Gastrocnemius medialis (tissue), 4 donors: ENCODE data around the gene CALHM2. TPM values are rescaled to one million over a fixed set of nuclear protein-coding genes. Genes with fewer than 3 reads are reported as not detected.

ENCODE experiments used
- ATAC-seq, 2 donors: fragments of 150-250 bp; one replicate each; pipeline ENCODE4 v1.9.1; 2016
- DNase-seq, 2 donors: peaks; one replicate each; pipeline ENCODE4 v3.0.0-alpha.2; 2019
- H3K27ac ChIP-seq, 4 donors: fragments of 200-600 bp; sonication (generic); 1 replicate in 1 of 4; 2 replicates in 3 of 4; pipeline ENCODE4 v1.5.1; 2016 to 2018; ENCODE audit warnings: mild to moderate bottlenecking in 2 of 4, moderate library complexity in 1 of 4
- H3K27me3 ChIP-seq, 3 donors: fragments of 200-600 bp; sonication (generic) in 2 of 3; 1 replicate in 1 of 3; 2 replicates in 2 of 3; pipeline versions ENCODE4 v1.5.1 to v1.6.0; 2016 to 2019; ENCODE audit warnings: mild to moderate bottlenecking in 1 of 3, moderate library complexity in 1 of 3
- H3K36me3 ChIP-seq, 2 donors: fragments of 200-600 bp; sonication (generic) in 1 of 2; one replicate each; pipeline ENCODE4 v1.5.1; 2017 to 2018
- H3K4me1 ChIP-seq, 2 donors: fragments of 200-600 bp; sonication (generic) in 1 of 2; one replicate each; pipeline ENCODE4 v1.5.1; 2016 to 2017; ENCODE audit warnings: mild to moderate bottlenecking in 2 of 2
- H3K4me3 ChIP-seq, 4 donors: fragments of 200-600 bp; sonication (generic) in 3 of 4; 1 replicate in 1 of 4; 2 replicates in 3 of 4; pipeline ENCODE4 v1.5.1; 2016 to 2019; ENCODE audit warnings: mild to moderate bottlenecking in 2 of 4
- H3K9me3 ChIP-seq, 3 donors: fragments of 200-600 bp; sonication (generic) in 2 of 3; 1 replicate in 1 of 3; 2 replicates in 2 of 3; pipeline ENCODE4 v1.5.1; 2016 to 2019
- CTCF ChIP-seq, 5 experiments: fragments of 450-650 bp in 3 of 5; fragments of 200-600 bp in 2 of 5; sonication (generic) in 2 of 5; IDR thresholded peaks in 4 of 5; conservative IDR thresholded peaks in 1 of 5; 1 replicate in 4 of 5; 2 replicates in 1 of 5; pipeline ENCODE4 v1.5.1; 2016 to 2019; ENCODE audit warnings: antibody characterized with exemption in 5 of 5, mild to moderate bottlenecking in 3 of 5, moderate library complexity in 3 of 5
- POLR2A ChIP-seq, 2 donors: fragments of 450-650 bp; IDR thresholded peaks; one replicate each; pipeline ENCODE4 v1.6.1; 2017; ENCODE audit warnings: antibody characterized with exemption in 2 of 2, mild to moderate bottlenecking in 2 of 2, moderate library complexity in 2 of 2
- in situ Hi-C, 4 donors: fragments of 200-750 bp; cut with MboI; loops; one replicate each; pipeline versions ENCODE4 v1.15.0 to v1.8.0; 2017; ENCODE audit warnings: low sequenced_read_pairs in 4 of 4
- intact Hi-C: fragments of 100-400 bp; cut with DNase I; formaldehyde crosslinking; loops from one replicate; pipeline ENCODE4 v1.15.1; 2023; ENCODE audit warnings: low total_unique reads
- total RNA-seq, 4 donors: library from RNA; depleted of rRNA; stranded (reverse); fragments of >200 nt; gene quantifications; one replicate each; pipeline versions ENCODE4 v1.1.0 to v1.2.3, GENCODE V29; 2016

Gene CALHM2
- total RNA-seq, 4 donors from 2014 or later: 8.9 to 19.8 (median 16.9) TPM

DNA sequence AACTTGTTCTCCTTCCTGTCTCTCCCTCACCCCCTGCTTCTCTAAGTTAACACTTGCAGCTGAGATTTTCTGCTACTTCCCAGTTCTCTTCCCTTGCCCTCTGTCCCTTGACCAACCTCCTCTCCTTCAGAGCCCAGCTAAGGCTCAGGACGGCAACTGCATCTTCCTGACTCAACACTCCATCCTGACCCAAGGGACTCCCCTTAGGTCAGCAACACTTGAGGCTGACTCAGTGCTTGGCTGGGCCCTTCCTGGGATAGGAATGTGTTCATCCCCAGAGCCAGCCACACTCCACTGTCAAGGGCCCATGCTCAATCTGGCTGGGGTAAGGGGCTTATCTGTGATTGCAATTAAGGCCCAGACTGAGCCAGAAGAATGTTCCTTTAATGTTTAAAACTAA lies 3.4 kb downstream of the CALHM2 start:
- Histone ChIP-seq H3K4me1 (peaks cover 34 to 37% of the 10 kb centered on the region in 2 donors), H3K27ac (peak overlapping the region; percentile 80 to 88 (median 84)), H3K4me3 (peak overlapping the region in 3 of 4 donors; percentile 10 to 70 (median 68)), H3K9me3 (no peaks in the 10 kb centered on the region), H3K36me3 (peaks cover 0 to 59% of the 10 kb centered on the region in 2 donors), H3K27me3 (peaks cover 0 to 9% (median 0%) of the 10 kb centered on the region in 3 donors)
- ATAC-seq (peak; percentile 41 to 57), DNase-seq (peak; percentile 59 to 72)
- intact Hi-C loops: no loop called here
- in situ Hi-C loops: no loop called here
- no peak for TF ChIP-seq POLR2A (IDR thresholded peaks at IDR 0.05)
- no peak for TF ChIP-seq CTCF (IDR thresholded peaks at IDR 0.05 in 4 of 5, conservative IDR thresholded peaks at IDR 0.05 in 1 of 5)

GRCh38 chr10:103447187-103447586 lies 5.0 kb downstream of the CALHM2 start:
- H3K27ac ChIP-seq: peak overlapping the region; percentile 62 to 88 (median 83)
- TF ChIP-seq POLR2A (IDR thresholded peaks at IDR 0.05) (no peak), CTCF (IDR thresholded peaks at IDR 0.05 in 4 of 5, conservative IDR thresholded peaks at IDR 0.05 in 1 of 5) (no peak)
- H3K4me3 ChIP-seq: no peak overlapping the region
- H3K4me1 ChIP-seq: peaks cover 34 to 37% of the 10 kb centered on the region in 2 donors
- H3K9me3 ChIP-seq: no peaks in the 10 kb centered on the region
- DNase-seq (no peak), ATAC-seq (no peak)
- H3K27me3 ChIP-seq: peaks cover 0 to 6% (median 0%) of the 10 kb centered on the region in 3 donors
- H3K36me3 ChIP-seq: peaks cover 0 to 74% of the 10 kb centered on the region in 2 donors
- intact Hi-C loops (no loop called here), in situ Hi-C loops (no loop called here)

DNA sequence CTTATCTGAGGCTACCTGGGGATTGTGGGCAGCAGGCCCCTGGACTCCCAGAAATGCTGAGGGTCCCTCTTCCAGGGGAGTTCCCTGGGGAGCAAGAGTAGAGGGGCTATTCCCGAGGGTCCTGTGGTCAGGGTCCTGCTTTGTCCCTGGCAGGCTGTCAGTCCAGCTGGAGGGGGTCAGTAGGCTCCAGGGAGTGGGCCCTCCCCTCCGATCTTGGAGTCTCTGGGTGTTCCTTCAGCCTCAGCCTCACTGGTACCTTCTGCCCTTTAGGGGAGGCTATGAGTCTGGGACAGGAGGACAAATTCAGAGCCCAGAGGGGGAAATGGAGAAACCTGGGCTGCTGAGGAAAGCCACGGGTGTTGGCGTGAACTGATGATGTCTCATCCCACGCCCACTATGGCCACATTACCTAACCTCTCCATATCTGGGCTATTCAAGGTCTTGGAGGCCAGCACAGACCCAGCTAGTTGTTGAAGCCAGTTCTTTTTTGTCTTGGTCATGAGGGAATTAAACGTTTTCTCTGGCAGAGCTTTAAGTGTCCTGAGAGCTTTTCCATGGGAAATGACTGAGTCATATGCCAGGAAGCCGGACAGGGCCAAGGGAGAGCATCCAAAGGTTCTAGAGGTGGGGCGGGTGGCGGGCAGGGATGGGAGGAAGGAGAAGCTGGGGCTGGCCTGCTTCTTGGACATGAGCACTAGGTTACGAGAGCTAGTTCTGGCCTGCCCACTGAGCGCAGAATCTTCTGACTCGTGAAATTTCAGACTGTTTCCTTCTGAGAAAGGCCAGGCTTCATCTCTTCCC lies 6.2 kb downstream of the CALHM2 start:
- H3K9me3 ChIP-seq: no peaks in the 10 kb centered on the region
- peak overlapping the region; percentile 77 to 88 (median 83) for H3K27ac ChIP-seq
- intact Hi-C loops: no loop called here
- TF ChIP-seq POLR2A (IDR thresholded peaks at IDR 0.05) (no peak), CTCF (IDR thresholded peaks at IDR 0.05 in 4 of 5, conservative IDR thresholded peaks at IDR 0.05 in 1 of 5) (no peak)
- in situ Hi-C loops: no loop called here
- peaks cover 40 to 41% of the 10 kb centered on the region in 2 donors for H3K4me1 ChIP-seq
- peaks cover 0 to 85% of the 10 kb centered on the region in 2 donors for H3K36me3 ChIP-seq
- H3K4me3 ChIP-seq: no peak overlapping the region
- DNase-seq (peak; percentile 58 to 81), ATAC-seq (peak; percentile 55 to 77)
- no peaks in the 10 kb centered on the region for H3K27me3 ChIP-seq

- intact Hi-C loops (no loop called here), in situ Hi-C loops (no loop called here)
- Histone ChIP-seq H3K9me3 (no peaks in the 10 kb centered on the region), H3K36me3 (peaks cover 0 to 91% of the 10 kb centered on the region in 2 donors), H3K4me3 (no peak overlapping the region), H3K27ac (peak overlapping the region; percentile 77 to 86 (median 80)), H3K4me1 (peaks cover 40 to 41% of the 10 kb centered on the region in 2 donors), H3K27me3 (no peaks in the 10 kb centered on the region)
- ATAC-seq (no peak), DNase-seq (no peak)
- TF ChIP-seq POLR2A (IDR thresholded peaks at IDR 0.05): no peak
- no peak for TF ChIP-seq CTCF (IDR thresholded peaks at IDR 0.05 in 4 of 5, conservative IDR thresholded peaks at IDR 0.05 in 1 of 5)
Observed at GRCh38 chr10:103445366-103445765, 6.8 kb downstream of the CALHM2 start.
